Ramos (cell line): Measurements from ENCODE around the gene NDUFA8.

Source experiments
- in situ Hi-C: fragments of 300-500 bp; cut with MboI; formaldehyde crosslinking; loops from one replicate; pipeline ENCODE4 v1.14.3; 2022; ENCODE audit warnings: low sequenced_read_pairs; ENCODE audit not compliant: unreplicated experiment

NDUFA8 gene

DNA sequence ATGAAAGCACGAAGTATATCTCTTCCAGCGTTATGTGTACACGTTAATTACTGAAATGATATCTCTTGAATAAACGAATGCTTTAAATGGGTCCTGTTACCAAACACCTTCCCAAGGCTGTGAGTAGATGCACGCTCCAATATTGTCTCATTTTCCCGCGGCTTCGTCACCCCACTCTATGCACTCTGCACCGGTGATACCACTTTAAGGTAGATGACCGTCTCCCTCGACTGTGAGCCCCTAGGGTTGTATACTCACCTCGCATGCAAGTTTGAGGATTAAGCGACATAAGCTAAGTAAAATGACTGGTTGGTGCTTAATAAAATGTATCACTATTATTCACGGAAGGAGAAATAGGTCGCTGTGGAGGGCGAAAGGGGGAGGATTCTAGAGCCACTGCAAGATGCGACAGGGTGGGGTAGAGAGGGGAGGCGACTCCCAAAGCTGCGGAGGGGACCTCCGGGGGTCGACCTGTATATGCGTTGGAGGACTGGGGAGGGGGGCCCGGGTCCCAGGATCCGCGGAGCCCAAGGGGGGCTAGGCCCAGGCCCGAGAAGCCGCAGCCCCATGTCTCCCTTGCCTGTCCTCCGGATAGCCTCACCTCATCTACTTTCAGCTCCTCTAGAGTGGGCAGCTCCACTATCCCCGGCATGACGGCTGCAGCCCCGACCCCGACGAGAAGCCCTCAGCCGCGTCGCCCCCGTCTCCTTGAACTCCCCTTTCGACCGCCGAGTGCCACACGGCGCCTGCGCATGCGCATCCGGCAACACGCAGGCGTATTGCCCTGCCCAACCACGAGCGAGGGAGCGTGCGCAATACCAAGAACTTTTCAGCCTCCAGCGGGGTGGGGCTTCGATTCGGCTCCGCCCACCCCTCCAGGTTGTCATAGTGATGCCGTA is at the start of gene NDUFA8, which contains the start of gene MORN5:
TSS of gene NDUFA8 (minus strand) at position 754 of the 899 bp plus-strand sequence. CDS start at position 652, 102 bp downstream.
TSS of gene MORN5 (plus strand) at position 883 of the 899 bp plus-strand sequence. CDS start 65 bp downstream, outside the sequence.
- in situ Hi-C loops = no loop called here

GRCh38 chr9:122207096-122207495 is 47.5 kb upstream of the NDUFA8 start:
- in situ Hi-C loops = no loop called here

DNA sequence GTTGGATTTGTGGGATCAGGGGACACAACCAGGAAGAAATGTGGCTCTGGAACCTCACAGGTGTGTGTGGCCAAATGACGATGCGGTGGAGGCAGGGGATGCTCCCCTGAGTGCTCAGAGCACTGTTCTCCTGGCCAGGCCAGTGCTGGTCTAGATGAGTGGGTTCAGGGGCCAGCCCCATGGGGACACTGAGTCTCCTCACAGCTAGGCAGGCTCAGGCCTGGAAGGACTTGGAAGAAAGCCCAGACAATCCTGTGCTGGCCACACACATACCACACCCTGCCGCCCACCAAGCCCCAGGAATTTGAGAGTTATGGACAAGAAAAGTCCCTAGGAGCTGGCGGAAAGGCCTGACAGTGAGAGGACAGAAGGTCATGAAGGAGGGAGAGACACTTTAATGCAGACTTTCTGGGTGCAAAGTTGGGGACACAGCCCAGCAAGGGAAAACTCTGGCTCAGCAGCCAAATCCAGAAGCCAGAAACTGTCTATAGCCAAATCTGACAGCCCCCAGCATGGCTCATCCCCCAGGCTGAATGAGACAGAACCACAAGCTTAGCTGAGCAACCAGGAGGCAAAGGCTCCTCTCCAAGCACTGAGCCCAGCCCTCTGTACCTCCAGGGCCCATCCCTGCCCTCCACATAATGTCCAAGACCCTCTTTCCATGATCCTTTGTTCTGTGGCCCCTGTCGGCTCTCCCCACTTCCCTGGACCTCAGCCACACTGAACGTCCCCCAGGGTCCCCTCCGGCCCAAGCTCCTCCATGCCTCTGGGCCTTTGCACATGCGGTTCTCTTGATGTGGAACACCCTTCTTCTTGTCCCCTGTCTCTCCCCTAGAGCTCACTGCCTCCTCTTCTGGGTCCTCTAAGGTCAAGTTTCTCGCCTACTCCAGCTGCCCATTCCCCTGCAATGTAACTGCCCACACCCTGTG is 46.8 kb upstream of the NDUFA8 start:
- in situ Hi-C loops = no loop called here

GRCh38 chr9:122205176-122205575 is 45.6 kb upstream of the NDUFA8 start:
- in situ Hi-C loops = no loop called here

DNA sequence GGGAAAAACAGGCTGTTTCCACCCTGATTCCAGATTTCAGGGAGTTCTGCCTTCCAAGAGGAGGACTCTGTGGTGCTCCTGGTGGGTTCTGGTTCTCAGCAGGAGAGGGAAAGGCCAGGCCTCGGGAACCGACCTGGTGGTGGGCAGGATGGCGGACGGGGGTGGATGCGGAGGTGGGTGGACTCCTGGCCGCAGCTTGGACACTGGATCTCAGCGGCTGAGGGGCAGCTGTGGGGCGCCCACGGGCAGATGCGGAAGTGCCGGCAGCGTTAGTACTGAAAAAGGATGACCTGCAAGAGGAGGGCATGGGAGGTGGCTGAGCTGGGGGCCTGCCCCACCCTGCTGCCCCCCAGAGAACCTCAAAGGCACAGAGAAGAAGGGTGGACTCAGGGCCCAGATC is 44.9 kb upstream of the NDUFA8 start:
- in situ Hi-C loops = no loop called here

- in situ Hi-C loops = no loop called here
These were observed 44.5 kb upstream of the NDUFA8 start for GRCh38 chr9:122204055-122204454.

DNA sequence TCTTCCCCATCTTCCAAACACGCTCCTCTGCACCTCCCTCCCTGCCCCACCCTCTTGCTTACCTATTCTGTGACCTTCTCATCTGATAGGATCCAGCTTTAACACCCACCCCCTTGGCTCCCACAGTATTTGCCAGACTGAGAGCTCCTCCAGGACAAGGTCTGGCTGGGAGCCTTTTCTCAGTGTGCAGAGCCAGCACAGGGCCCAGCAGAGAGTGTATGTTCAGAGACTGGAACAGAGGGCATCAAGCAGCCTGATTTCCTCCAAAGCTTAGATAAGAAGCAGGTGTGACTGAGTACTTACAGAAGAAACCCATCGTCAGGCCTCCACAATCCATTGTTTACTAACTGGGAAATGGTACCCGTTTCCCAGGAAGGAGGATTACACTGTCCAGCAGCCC is 42.5 kb upstream of the NDUFA8 start:
- in situ Hi-C loops = no loop called here

DNA sequence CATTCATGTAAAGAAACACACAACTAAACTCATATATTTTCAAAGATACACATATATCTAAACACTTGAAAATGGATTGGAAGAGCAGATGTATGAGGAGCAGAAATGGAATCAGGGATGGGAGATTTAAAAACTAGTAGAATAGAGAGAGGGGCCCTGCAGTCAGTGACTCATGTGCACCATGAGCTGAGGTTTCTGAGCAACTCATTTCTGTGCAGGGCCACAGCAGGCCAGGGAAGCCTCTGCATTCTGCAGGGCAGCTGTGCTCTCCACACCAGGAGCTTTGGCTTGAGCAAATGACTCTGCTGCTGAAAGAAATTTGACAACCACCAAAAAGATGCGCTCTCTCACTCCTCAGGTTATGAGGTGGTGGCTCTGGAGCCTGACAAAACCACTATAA is 42.1 kb upstream of the NDUFA8 start:
- in situ Hi-C loops = no loop called here

DNA sequence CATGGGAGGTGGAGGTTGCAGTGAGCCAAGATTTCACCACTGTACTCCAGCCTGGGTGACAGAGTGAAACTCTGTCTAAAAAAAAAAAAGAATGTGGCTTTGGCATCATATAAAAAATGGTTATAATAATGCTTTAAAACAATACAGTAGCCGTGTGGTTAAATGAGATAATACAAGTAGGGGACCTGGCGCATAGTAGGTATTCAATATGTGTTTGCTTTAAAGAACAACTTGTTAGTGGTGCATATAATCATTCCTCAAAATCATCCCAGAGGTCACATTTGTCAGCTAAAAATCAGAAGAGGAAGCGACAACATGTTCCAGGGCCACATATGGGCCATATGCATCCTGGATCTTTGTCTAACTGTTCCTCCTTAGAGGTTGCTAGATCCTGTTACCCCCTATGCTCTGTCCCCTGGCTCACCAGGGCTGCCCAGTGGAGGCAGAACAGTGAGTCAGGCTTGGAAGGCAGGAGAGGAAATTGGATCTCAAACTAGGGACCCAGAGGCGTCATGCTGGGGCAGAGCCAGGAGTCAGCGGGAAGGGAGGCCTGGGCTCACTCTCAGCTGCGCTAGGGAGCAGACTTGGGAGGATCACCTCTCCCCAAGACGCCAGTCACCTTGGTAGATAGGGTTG is 41.5 kb upstream of the NDUFA8 start:
- in situ Hi-C loops = no loop called here

GRCh38 chr9:122197882-122198281 is 38.3 kb upstream of the NDUFA8 start:
- in situ Hi-C loops = no loop called here

DNA sequence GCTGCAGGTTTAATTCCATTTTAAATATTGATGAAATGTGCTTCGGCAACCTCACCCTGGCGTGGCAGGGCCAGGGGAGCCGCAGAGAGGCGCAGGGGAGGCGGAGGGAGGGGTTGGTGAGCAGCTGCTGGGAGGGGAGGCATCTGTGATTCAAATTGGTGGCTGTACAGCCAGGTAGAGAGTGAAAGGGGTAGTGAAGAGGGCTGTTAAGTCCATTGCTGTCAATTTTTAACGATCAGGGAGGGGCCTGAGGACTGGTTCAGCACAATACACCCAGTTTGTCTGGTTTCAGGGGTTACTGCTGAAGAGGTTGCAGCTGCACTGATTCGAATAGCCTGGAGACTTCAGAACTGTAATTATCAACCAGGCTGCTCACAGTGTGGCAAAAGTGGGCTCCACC is 37.8 kb upstream of the NDUFA8 start:
- in situ Hi-C loops = no loop called here

DNA sequence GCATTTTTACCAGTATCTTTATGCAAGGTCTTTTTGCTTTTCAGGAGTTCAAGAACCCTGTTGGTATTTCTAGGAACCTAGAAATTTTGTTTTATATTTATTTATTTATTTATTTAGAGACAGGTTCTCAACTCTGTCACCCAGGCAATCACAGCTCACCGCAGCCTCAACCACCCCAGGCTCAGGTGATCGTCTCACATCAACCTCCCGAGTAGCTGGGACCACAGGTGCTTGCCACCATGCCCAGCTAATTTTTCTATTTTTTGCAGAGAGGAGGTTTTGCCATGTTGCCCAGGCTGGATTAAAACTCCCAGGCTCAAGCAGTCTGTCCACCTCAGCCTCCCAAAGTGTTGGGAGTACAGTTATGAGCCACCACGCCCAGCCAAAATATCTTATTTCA is 36.3 kb upstream of the NDUFA8 start:
- in situ Hi-C loops = no loop called here

GRCh38 chr9:122193651-122194050 is 34.1 kb upstream of the NDUFA8 start:
- in situ Hi-C loops = no loop called here

DNA sequence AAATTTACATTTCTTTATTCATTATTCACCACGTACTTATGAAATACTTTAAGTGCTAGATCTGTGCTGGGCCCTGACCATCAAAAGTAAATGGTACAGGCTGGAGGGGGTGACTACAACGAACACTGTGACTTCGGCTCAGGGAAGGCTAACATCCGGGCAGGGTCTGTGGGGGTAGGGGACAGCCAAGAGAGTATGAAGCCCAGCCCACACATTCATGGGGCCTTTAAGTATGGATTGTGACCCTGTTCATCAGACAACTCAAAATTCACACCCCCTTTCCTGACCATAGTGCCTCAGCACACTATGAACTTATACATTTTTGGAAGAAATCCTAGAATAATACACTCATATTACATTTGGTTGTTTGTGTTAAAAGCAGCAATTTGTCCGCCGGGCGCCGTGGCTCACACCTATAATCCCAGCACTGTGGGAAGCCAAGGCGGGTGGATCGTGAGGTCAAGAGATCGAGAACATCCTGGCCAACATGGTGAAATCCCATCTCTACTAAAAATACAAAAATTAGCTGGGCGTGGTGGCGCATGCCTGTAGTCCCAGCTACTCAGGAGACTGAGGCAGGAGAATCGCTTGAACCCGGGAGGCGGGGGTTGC is 33.4 kb upstream of the NDUFA8 start:
- in situ Hi-C loops = no loop called here

GRCh38 chr9:122192261-122192875 is 32.8 kb upstream of the NDUFA8 start:
- in situ Hi-C loops = no loop called here

- in situ Hi-C loops = no loop called here
These were observed 32.0 kb upstream of the NDUFA8 start for GRCh38 chr9:122191584-122191983.

GRCh38 chr9:122190597-122191381 is 31.2 kb upstream of the NDUFA8 start:
- in situ Hi-C loops = no loop called here

DNA sequence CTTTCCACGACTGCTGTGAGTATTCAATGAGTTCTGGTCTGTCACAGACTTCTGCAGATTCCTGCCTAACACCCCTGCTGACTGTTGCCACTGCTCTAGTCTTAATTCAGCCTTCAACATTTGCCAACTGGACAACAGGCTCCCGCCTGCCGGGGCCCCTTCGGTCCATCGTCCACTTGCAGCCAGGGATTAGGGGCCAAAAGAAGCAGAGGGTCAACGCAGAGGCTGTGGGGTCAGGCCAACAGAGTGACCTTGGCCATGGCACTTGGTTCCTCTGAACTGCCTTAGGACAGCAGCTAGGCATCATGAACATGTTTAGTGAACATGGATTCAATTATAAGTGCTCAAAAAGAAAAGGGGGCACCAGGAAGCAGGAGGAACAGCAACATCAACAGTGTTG is 28.8 kb upstream of the NDUFA8 start:
- in situ Hi-C loops = no loop called here
